Uterus (tissue), 2 donors: Measurements from ENCODE around the gene R3HDM2.

Experiments
- CTCF ChIP-seq, 4 experiments: fragments of 200-600 bp in 2 of 4; fragments of 450-650 bp in 2 of 4; sonication (generic) in 2 of 4; IDR thresholded peaks; one replicate each; pipeline ENCODE4 v1.5.1; 2016 to 2019; ENCODE audit warnings: antibody characterized with exemption in 4 of 4, mild to moderate bottlenecking in 2 of 4, moderate library complexity in 1 of 4
- POLR2A ChIP-seq, 2 donors: fragments of 450-650 bp; IDR thresholded peaks; one replicate each; pipeline ENCODE4 v1.6.1; 2016; ENCODE audit warnings: antibody characterized with exemption in 2 of 2, mild to moderate bottlenecking in 1 of 2, moderate library complexity in 1 of 2

- TF ChIP-seq CTCF (IDR thresholded peaks at IDR 0.05) (no peak), POLR2A (IDR thresholded peaks at IDR 0.05) (no peak)
Observed at GRCh38 chr12:57272337-57273151, 158.3 kb downstream of the R3HDM2 start.
